ENCODE results near the gene PRCC. TPM values are rescaled to one million over a fixed set of nuclear protein-coding genes. Genes with fewer than 3 reads are reported as not detected.
"Not testable (repeated sequence)": the region's sequence is repeated elsewhere in the genome, so short reads cannot be mapped to it uniquely, and the experiment has no call there.

The PRCC gene
- total RNA-seq, 4 donors from 2014 or later = 34.8 to 57.9 (median 43.6) TPM

DNA sequence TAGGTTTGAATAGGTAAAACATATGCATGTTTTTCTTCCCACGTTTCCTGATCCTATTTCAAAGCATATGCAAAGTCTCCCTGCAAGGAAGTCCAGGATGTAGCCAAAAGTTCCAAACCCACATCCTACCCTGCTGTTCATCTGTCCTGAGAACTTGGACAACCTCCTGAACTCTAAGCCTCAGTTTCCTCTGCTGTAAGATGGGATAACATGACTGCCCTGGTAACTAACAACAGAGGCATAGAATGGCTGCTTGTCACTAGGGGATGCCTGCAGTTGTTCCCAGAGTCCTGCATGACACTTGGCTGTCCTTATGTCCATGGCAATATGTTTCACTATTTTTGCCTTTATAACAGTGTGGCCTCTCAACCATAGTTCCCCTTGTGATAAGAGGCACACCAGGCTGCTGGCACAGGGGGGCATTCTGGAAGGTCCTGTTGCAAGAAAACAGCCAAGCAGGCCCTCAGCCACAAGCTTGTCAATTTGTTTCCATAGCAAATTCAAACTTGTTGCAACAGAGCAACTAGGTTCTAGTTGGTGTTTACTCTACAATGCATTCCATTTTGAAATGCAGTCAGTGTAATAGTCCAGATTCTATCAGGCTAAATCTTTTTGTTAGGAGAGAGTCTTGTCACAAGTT, 14.4 kb upstream of the PRCC start:
- Histone ChIP-seq H3K36me3 (no peaks in the 10 kb centered on the region), H3K9me3 (no peaks in the 10 kb centered on the region), H3K27ac (peak overlapping the region in 2 of 3 donors; percentile 93 to 100), H3K27me3 (no peaks in the 10 kb centered on the region), H3K4me1 (peaks cover 28 to 33% of the 10 kb centered on the region in 2 donors), H3K4me3 (replicated peaks in 1 of 3) (peak overlapping the region in 1 of 3 donors; percentile 99)
- DNase-seq = peak; percentile 69 to 70
- TF ChIP-seq CTCF (IDR thresholded peaks at IDR 0.05) = no peak
- peak in 1 of 2 donors; percentile 14 for TF ChIP-seq POLR2A (IDR thresholded peaks at IDR 0.05)
- 17 to 22% methylated on average over 1 of the region's 1 CpG for WGBS, 2 donors
- intact Hi-C loops (cut with DNase I) = no loop called here

DNA sequence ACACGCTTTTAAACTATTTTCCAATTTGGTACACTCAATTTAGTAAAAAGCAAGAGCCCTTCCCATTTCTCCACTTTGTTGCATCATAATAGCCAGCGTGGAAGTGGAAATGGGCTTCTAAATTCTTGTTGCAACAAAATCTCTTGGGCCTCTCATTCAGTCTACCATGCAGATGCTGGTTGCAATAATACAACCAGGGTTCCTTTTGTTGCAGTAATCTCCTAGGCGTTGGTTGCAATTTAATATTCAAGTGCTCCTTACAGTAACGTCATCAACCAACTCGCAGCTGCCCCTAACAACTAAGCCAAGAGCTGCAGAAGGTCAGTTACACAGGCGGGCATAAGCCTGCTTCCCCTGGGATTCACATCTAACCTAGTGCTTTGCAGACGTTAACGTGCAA, 13.1 kb upstream of the PRCC start:
- DNase-seq = no peak
- WGBS, 2 donors = 86 to 91% methylated on average over 8 of the region's 8 CpGs
- no peaks in the 10 kb centered on the region for H3K27me3 ChIP-seq
- H3K27ac ChIP-seq = no peak overlapping the region
- peaks cover 15 to 21% of the 10 kb centered on the region in 2 donors for H3K4me1 ChIP-seq
- H3K4me3 ChIP-seq (replicated peaks in 1 of 3) = no peak overlapping the region
- no peak for TF ChIP-seq CTCF (IDR thresholded peaks at IDR 0.05)
- TF ChIP-seq POLR2A (IDR thresholded peaks at IDR 0.05) = no peak
- H3K9me3 ChIP-seq = no peaks in the 10 kb centered on the region
- intact Hi-C loops (cut with DNase I) = no loop called here
- H3K36me3 ChIP-seq = no peaks in the 10 kb centered on the region

DNA sequence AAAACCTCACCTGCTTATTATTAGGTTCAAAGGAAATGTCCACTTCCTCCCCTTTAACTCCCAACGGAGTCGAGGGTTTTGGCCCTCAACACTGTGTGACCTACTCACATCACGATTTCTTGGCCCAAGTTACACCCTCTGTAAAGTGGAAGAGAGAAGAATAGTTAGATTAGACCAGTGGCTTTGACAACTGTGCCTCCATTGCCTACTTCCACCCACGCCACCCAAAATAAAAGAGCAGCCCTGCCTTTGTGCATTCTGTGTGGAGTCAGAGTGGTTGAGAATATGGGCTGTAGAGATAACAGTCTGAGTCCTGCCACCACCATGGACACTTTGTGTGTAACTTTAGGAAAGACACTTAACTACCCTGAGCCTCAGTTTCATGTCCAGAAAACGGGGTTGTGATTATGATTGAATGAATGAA, 11.8 kb upstream of the PRCC start:
- H3K36me3 ChIP-seq = no peaks in the 10 kb centered on the region
- no peaks in the 10 kb centered on the region for H3K9me3 ChIP-seq
- no peak for TF ChIP-seq CTCF (IDR thresholded peaks at IDR 0.05)
- TF ChIP-seq POLR2A (IDR thresholded peaks at IDR 0.05) = no peak
- no peaks in the 10 kb centered on the region for H3K27me3 ChIP-seq
- H3K27ac ChIP-seq = no peak overlapping the region
- intact Hi-C loops (cut with DNase I) = no loop called here
- no peak overlapping the region for H3K4me3 ChIP-seq (replicated peaks in 1 of 3)
- WGBS, 2 donors = 79 to 80% methylated on average over 5 of the region's 5 CpGs
- peaks cover 5 to 12% of the 10 kb centered on the region in 2 donors for H3K4me1 ChIP-seq
- no peak for DNase-seq

- H3K27me3 ChIP-seq = no peaks in the 10 kb centered on the region
- no peaks in the 10 kb centered on the region for H3K9me3 ChIP-seq
Observed at GRCh38 chr1:156756355-156756754, 11.0 kb upstream of the PRCC start.

GRCh38 chr1:156757572-156758253, 9.6 kb upstream of the PRCC start:
- H3K27ac ChIP-seq; intact Hi-C loops (cut with DNase I); H3K27me3 ChIP-seq; H3K4me3 ChIP-seq (replicated peaks in 1 of 3); H3K4me1 ChIP-seq; DNase-seq; H3K9me3 ChIP-seq; H3K36me3 ChIP-seq: not testable (repeated sequence)
- 93 to 96% methylated on average over 10 of the region's 10 CpGs for WGBS, 2 donors

More at GRCh38 chr1:156756355-156756754, 11.0 kb upstream of the PRCC start:
- Histone ChIP-seq H3K27ac (no peak overlapping the region), H3K4me1 (peaks cover 5 to 12% of the 10 kb centered on the region in 2 donors), H3K4me3 (replicated peaks in 1 of 3) (no peak overlapping the region), H3K36me3 (no peaks in the 10 kb centered on the region)
- 96 to 98% methylated on average over 1 of the region's 1 CpG for WGBS, 2 donors
- intact Hi-C loops (cut with DNase I) = no loop called here
- DNase-seq = no peak
- TF ChIP-seq CTCF (IDR thresholded peaks at IDR 0.05) (no peak), POLR2A (IDR thresholded peaks at IDR 0.05) (no peak)

Measured in thyroid gland (tissue), 4 donors.